Measurements from ENCODE around the gene UXS1. TPM values are rescaled to one million over a fixed set of nuclear protein-coding genes. Genes with fewer than 3 reads are reported as not detected.
"Not testable (repeated sequence)": the region's sequence is repeated elsewhere in the genome, so short reads cannot be mapped to it uniquely, and the experiment has no call there.

UXS1 gene
- polyA plus RNA-seq, 1 of the 3 experiments (the other 2 are of a cell fraction), result 55.9 TPM

DNA sequence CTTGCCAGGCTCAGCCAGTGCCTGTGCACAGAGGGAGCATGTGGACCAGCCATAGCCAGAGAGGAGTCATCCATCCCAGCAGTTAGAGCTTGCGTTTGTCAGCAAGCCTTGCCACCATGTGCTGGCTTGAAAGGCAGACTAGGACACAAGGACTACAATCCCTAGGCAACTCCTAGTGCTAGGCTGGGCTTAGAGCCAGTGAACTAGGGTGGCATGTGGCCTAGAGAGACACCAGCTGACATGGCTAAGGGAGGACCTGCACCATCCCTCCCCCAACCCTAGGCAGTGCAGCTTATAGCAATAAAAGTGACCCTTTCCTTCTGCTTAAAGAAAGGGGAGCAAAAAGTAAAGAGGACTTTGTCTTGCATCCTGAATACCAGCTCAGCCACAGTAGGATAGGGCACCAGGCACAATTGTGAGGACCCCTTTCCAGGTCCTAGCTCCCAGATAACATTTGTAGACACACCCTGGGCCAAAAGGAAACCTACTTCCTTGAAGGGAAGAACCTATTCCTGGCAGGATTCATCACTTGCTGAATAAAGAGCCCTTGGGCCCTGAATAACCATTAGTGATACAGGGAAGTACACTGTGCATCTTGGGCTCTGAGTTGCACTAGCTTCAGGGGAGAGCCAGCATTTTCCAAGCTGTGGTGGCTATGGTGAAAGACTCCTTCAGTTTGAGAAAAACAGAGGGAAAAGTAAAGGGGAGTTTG is 38.7 kb upstream of the UXS1 start:
- no peak overlapping the region for H3K4me2 ChIP-seq
- H3K36me3 ChIP-seq (replicated peaks in 1 of 2; ENCODE audit: control insufficient read depth in 1 of 2, insufficient read depth in 2 of 2, low read length in 1 of 2), result no peaks in the 10 kb centered on the region
- H3F3A ChIP-seq (replicated peaks; ENCODE audit: insufficient read depth), result no peaks in the 10 kb centered on the region
- ChIA-PET POLR2A (no interaction called here), CTCF (interaction anchor here (1.1 kb wide), 1 partner anchor 330 kb away, joined by 3 read pairs; no protein-coding TSS in a partner anchor)
- DNase-seq, result no peak
- no peaks in the 10 kb centered on the region for H3K4me1 ChIP-seq (ENCODE audit: control insufficient read depth in 1 of 2, insufficient read depth in 2 of 2, low read depth in 1 of 2, low read length in 1 of 2)
- no peak for TF ChIP-seq RAD21 (IDR thresholded peaks at IDR 0.05; ENCODE audit: low read length)
- TF ChIP-seq TCF12 (IDR thresholded peaks at IDR 0.05), result no peak
- no peak for TF ChIP-seq POLR2AphosphoS5 (IDR thresholded peaks at IDR 0.05; ENCODE audit: low read depth, low read length)
- H3K9me2 ChIP-seq, result no peaks in the 10 kb centered on the region
- no peaks in the 10 kb centered on the region for H3K9me3 ChIP-seq
- H2AFZ ChIP-seq (ENCODE audit: low read depth), result no peak overlapping the region
- no peak overlapping the region for H3K27ac ChIP-seq (ENCODE audit: low read depth in 2 of 2, low read length in 1 of 2)
- H3K79me2 ChIP-seq (ENCODE audit: insufficient read depth), result no peaks in the 10 kb centered on the region
- no peaks in the 10 kb centered on the region for H3K27me3 ChIP-seq (ENCODE audit: insufficient read depth)
- H3K9ac ChIP-seq, result no peak overlapping the region
- WGBS (ENCODE audit: low lambda C conversion rate), result 0% methylated on average over 1 of the region's 1 CpG
- H4K20me1 ChIP-seq (ENCODE audit: insufficient read depth), result no peaks in the 10 kb centered on the region
- H3K4me3 ChIP-seq (ENCODE audit: low read depth in 2 of 2, low read length in 1 of 2), result no peak overlapping the region

DNA sequence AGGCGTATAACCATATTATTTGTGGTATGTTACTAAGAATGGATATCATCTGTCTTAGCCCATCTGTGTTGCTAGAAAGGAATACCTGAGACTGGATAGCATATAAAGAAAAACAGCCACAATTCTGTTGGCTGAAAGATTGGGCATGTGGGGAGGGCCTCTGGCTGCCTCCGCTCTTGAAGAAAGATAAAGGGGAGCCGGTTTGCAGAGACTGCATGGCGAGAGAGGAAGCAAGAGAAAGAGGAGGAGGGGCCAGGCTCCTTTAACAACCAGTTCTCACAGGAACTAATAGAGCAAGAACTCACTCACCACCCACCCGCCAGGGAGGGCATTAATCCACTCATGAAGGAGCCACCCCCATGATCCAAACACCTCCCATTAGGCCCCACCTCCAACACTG is 29.2 kb upstream of the UXS1 start:
- TF ChIP-seq RAD21 (IDR thresholded peaks at IDR 0.05; ENCODE audit: low read length), result no peak
- TF ChIP-seq SIN3A (IDR thresholded peaks at IDR 0.05; ENCODE audit: borderline replicate concordance, low read depth, low read length), result no peak
- TF ChIP-seq EZH2phosphoT487 (IDR thresholded peaks at IDR 0.05; ENCODE audit: borderline replicate concordance, low read depth), result no peak
- no peak for TF ChIP-seq RCOR1 (IDR thresholded peaks at IDR 0.05; ENCODE audit: low read length)
- no peak for TF ChIP-seq POLR2AphosphoS5 (IDR thresholded peaks at IDR 0.05; ENCODE audit: low read depth, low read length)
- TF ChIP-seq RXRA (IDR thresholded peaks at IDR 0.05; ENCODE audit: borderline replicate concordance, low read depth), result no peak
- H3K79me2 ChIP-seq (ENCODE audit: insufficient read depth), result no peaks in the 10 kb centered on the region
- no peaks in the 10 kb centered on the region for H3F3A ChIP-seq (replicated peaks; ENCODE audit: insufficient read depth)
- ChIA-PET CTCF (no interaction called here), POLR2A (no interaction called here)
- H3K4me3 ChIP-seq (ENCODE audit: low read depth in 2 of 2, low read length in 1 of 2), result no peak overlapping the region
- no peaks in the 10 kb centered on the region for H3K36me3 ChIP-seq (replicated peaks in 1 of 2; ENCODE audit: control insufficient read depth in 1 of 2, insufficient read depth in 2 of 2, low read length in 1 of 2)
- no peaks in the 10 kb centered on the region for H3K27me3 ChIP-seq (ENCODE audit: insufficient read depth)
- WGBS (ENCODE audit: low lambda C conversion rate), result 49% methylated on average over 5 of the region's 5 CpGs
- H4K20me1 ChIP-seq (ENCODE audit: insufficient read depth), result no peaks in the 10 kb centered on the region
- no peak for DNase-seq
- H3K4me2 ChIP-seq, result no peak overlapping the region
- no peaks in the 10 kb centered on the region; a peak in 1 of 4 replicates for H3K4me1 ChIP-seq (ENCODE audit: control insufficient read depth in 1 of 2, insufficient read depth in 2 of 2, low read depth in 1 of 2, low read length in 1 of 2)
- no peaks in the 10 kb centered on the region for H3K9me3 ChIP-seq
- H3K9me2 ChIP-seq, result no peaks in the 10 kb centered on the region
- H2AFZ ChIP-seq (ENCODE audit: low read depth), result no peak overlapping the region
- H3K27ac ChIP-seq (ENCODE audit: low read depth in 2 of 2, low read length in 1 of 2), result no peak overlapping the region
- H3K9ac ChIP-seq, result no peak overlapping the region

DNA sequence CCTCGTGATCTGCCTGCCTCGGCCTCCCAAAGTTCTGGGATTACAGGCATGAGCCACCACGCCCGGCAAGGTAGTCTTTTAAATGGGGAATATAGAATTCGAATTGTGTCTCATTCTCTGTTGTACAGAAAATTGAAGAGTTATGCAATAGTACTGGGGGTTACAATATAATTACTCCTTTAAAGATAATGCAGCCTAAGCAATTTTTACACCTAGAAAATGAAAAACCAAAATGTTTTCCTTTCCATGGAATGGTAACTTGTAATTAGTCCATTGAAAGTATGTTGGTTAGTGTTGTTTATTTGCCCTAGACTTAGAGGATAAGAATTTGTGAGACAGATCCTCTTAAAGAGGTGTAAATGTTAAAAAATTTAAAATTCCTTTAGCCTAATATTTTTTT is 28.0 kb upstream of the UXS1 start:
- H3K27ac ChIP-seq (ENCODE audit: low read depth in 2 of 2, low read length in 1 of 2); H4K20me1 ChIP-seq (ENCODE audit: insufficient read depth); H3K36me3 ChIP-seq (replicated peaks in 1 of 2; ENCODE audit: control insufficient read depth in 1 of 2, insufficient read depth in 2 of 2, low read length in 1 of 2); H3K79me2 ChIP-seq (ENCODE audit: insufficient read depth); H3F3A ChIP-seq (replicated peaks; ENCODE audit: insufficient read depth); H3K4me1 ChIP-seq (ENCODE audit: control insufficient read depth in 1 of 2, insufficient read depth in 2 of 2, low read depth in 1 of 2, low read length in 1 of 2); H3K9ac ChIP-seq; H2AFZ ChIP-seq (ENCODE audit: low read depth); H3K4me3 ChIP-seq (ENCODE audit: low read depth in 2 of 2, low read length in 1 of 2); POLR2A ChIA-PET; H3K27me3 ChIP-seq (ENCODE audit: insufficient read depth); H3K4me2 ChIP-seq; H3K9me3 ChIP-seq; CTCF ChIA-PET; DNase-seq; H3K9me2 ChIP-seq: not testable (repeated sequence)
- 60% methylated on average over 5 of the region's 5 CpGs for WGBS (ENCODE audit: low lambda C conversion rate)
